Neuron (in vitro differentiated cells): ENCODE results near the gene FRS2.

Source experiments
- H2AFZ ChIP-seq: one replicate; pipeline ENCODE4 v1.6.1; 2013; ENCODE audit warnings: low read depth, mild to moderate bottlenecking, inconsistent platforms, low read length, moderate library complexity
- H3K27me3 ChIP-seq: one replicate; pipeline ENCODE4 v1.6.1; 2013; ENCODE audit warnings: low read length; ENCODE audit not compliant: insufficient read depth
- H3K36me3 ChIP-seq: one replicate; pipeline ENCODE4 v1.6.1; 2013; ENCODE audit warnings: low read length; ENCODE audit not compliant: insufficient read depth
- H3K4me1 ChIP-seq: one replicate; pipeline ENCODE4 v1.6.1; 2013; ENCODE audit warnings: low read length; ENCODE audit not compliant: insufficient read depth
- H3K4me3 ChIP-seq: 2 replicates; pipeline ENCODE4 v1.5.1; 2013; ENCODE audit warnings: mild to moderate bottlenecking, low read length, moderate library complexity
- H3K9me3 ChIP-seq: one replicate; pipeline ENCODE4 v1.6.1; 2013; ENCODE audit warnings: low read length

Gene FRS2

GRCh38 chr12:69570000-69570516, 99.9 kb downstream of the FRS2 start:
- H3K36me3 ChIP-seq: peaks cover 33% of the 10 kb centered on the region
- no peak overlapping the region for H3K4me3 ChIP-seq
- H2AFZ ChIP-seq: no peak overlapping the region
- no peaks in the 10 kb centered on the region for H3K4me1 ChIP-seq
- no peaks in the 10 kb centered on the region for H3K9me3 ChIP-seq
- H3K27me3 ChIP-seq: no peaks in the 10 kb centered on the region

DNA sequence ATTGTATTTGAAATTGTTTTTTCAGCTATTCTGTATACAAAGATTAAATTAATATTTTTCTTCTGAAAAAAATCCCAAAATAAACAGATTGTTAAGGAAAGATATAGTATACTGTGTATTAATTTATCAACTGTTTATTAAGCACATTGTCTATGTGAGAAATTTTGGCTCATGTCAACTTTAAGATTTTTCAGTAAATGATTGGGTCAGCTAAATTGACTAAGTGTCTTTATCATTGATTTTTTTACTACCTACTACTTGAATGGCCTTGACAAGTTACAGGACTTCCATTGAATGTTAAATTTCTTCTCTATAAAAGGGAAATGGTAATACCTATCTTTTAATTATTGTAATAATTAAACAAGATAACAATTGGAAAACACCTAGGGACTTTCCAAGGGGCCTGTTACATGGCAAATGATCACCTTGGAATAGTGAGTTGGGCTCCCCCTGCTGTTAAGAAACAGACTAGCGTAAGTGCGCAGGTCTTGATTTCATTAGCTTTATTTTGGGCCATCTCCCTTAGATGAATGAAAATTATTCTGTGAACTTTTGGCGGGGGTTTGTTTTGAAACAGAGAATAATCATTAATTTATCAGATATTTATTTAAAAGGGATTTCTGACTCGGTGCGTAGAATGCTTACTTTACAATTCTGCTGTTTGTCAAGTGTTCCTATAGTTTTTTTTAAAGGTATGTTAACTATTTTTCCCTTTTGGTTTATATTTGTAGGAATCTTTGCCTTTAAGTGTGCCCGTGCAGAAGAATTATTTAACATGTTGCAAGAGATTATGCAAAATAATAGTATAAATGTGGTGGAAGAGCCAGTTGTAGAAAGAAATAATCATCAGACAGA, 100.6 kb downstream of the FRS2 start:
- H3K4me1 ChIP-seq: no peaks in the 10 kb centered on the region
- H2AFZ ChIP-seq: no peak overlapping the region
- no peaks in the 10 kb centered on the region for H3K27me3 ChIP-seq
- H3K9me3 ChIP-seq: no peaks in the 10 kb centered on the region
- H3K4me3 ChIP-seq: no peak overlapping the region
- peaks cover 37% of the 10 kb centered on the region for H3K36me3 ChIP-seq

- H3K9me3 ChIP-seq: no peaks in the 10 kb centered on the region
- no peaks in the 10 kb centered on the region for H3K27me3 ChIP-seq
- peaks cover 37% of the 10 kb centered on the region for H3K36me3 ChIP-seq
- no peak overlapping the region for H2AFZ ChIP-seq
- H3K4me1 ChIP-seq: peaks cover 15% of the 10 kb centered on the region
- no peak overlapping the region for H3K4me3 ChIP-seq
Measured at GRCh38 chr12:69575346-69575745, 105.2 kb downstream of the FRS2 start.

GRCh38 chr12:69578283-69578682, 108.1 kb downstream of the FRS2 start:
- H3K36me3 ChIP-seq: peaks cover 26% of the 10 kb centered on the region
- peaks cover 15% of the 10 kb centered on the region for H3K4me1 ChIP-seq
- H3K9me3 ChIP-seq: no peaks in the 10 kb centered on the region
- H2AFZ ChIP-seq: no peak overlapping the region
- H3K4me3 ChIP-seq: no peak overlapping the region
- no peaks in the 10 kb centered on the region for H3K27me3 ChIP-seq

GRCh38 chr12:69579029-69579428, 108.8 kb downstream of the FRS2 start:
- H3K9me3 ChIP-seq: no peaks in the 10 kb centered on the region
- peaks cover 15% of the 10 kb centered on the region for H3K4me1 ChIP-seq
- no peaks in the 10 kb centered on the region for H3K27me3 ChIP-seq
- no peak overlapping the region for H2AFZ ChIP-seq
- H3K4me3 ChIP-seq: no peak overlapping the region
- peaks cover 23% of the 10 kb centered on the region for H3K36me3 ChIP-seq

DNA sequence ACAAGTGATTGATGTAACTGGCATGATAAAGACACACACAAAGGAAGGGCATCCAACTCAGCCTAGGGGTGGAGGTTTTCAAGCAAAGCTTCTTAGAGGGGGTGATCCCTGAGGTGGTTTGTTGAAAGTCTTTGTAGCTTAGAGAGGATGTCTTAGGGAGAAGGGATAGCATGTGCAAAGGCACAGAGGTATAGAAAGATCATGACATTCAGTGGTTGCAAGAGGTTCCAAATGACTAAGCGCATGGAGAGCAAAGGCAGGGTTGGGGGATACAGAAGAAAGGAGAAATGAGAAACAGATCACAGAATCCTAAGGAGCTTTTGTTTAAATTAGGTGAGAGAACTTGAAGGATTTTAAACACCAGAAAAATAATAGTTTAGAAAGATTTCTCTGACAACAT, 109.9 kb downstream of the FRS2 start:
- H3K9me3 ChIP-seq: no peaks in the 10 kb centered on the region
- peaks cover 12% of the 10 kb centered on the region for H3K36me3 ChIP-seq
- H3K4me1 ChIP-seq: peaks cover 18% of the 10 kb centered on the region
- H2AFZ ChIP-seq: no peak overlapping the region
- no peak overlapping the region for H3K4me3 ChIP-seq
- H3K27me3 ChIP-seq: no peaks in the 10 kb centered on the region

DNA sequence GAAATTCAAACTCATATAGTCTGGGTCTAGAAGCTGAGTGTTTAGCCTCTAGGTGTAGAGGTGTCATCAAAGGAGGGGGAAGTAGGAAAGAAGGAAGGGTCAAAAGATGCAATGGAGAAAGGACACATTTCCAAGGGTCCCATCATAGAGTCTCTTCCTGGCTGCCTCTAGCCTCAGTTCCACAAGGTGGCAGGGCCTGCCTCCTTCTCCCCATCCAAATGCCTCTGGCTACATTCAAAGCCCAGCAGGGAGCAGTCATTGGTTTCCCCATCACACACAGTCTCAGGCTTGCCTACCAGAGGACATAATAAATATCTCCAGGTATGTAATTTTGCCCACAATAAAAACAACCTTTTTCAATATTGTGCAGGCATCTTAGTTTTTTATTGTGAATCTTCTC, 113.0 kb downstream of the FRS2 start:
- Histone ChIP-seq H3K36me3 (peaks cover 17% of the 10 kb centered on the region), H3K4me1 (peaks cover 24% of the 10 kb centered on the region), H3K9me3 (no peaks in the 10 kb centered on the region), H3K27me3 (no peaks in the 10 kb centered on the region), H3K4me3 (no peak overlapping the region), H2AFZ (no peak overlapping the region)

- H3K36me3 ChIP-seq: peaks cover 40% of the 10 kb centered on the region
- H3K4me1 ChIP-seq: peaks cover 10% of the 10 kb centered on the region
- no peaks in the 10 kb centered on the region for H3K27me3 ChIP-seq
Measured at GRCh38 chr12:69585189-69586062, 115.2 kb downstream of the FRS2 start, which contains the start of gene CCT2. Gene CCT2 (plus strand): TSS chr12:69585459. CDS start chr12:69585522, 63 bp downstream.

DNA sequence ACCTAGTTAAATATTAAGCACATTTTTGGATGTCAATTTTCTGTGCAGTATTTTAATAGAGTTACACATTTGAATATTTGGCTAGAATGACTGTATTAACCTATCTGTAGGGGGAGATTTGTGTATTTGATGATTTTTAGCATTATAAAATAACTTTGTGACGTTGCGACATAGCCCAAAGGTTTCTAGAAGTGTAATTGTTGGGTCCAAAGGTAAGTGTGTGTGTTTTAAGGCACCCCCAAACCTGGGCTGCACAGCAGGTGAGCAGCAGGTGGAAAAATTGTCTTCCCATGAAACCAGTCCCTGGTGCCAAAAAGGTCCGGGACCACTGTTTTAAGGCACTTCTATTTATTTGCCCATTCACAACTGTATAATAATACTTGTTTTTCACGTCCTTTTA, 118.3 kb downstream of the FRS2 start:
- Histone ChIP-seq H3K36me3 (peaks cover 70% of the 10 kb centered on the region), H2AFZ (no peak overlapping the region), H3K9me3 (no peaks in the 10 kb centered on the region), H3K27me3 (no peaks in the 10 kb centered on the region), H3K4me1 (peaks cover 10% of the 10 kb centered on the region), H3K4me3 (no peak overlapping the region)

More at GRCh38 chr12:69585189-69586062, 115.2 kb downstream of the FRS2 start, which contains the start of gene CCT2:
- H3K9me3 ChIP-seq: no peaks in the 10 kb centered on the region
- peak within 1 kb of the TSS; percentile 98 for H3K4me3 ChIP-seq
- peak within 1 kb of the TSS; percentile 35 for H2AFZ ChIP-seq

DNA sequence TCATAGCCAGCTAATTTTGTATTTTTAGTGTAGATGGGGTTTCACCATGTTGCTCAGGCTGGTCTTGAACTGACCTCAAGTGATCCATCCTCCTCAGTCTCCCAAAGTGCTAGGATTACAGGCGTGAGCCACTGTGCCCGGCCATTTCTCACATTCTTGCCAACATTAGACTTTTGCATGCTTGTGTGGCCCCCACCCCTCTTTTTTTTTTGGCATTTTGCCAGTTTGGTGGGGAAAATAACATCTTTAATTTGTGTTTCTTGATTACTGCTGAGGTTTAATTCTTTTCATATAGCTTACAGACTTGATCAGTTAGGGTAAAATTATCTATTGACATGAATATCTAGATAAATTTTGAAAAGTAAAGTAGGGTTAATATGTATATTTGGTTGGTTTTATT, 118.9 kb downstream of the FRS2 start:
- no peak overlapping the region for H2AFZ ChIP-seq
- no peaks in the 10 kb centered on the region for H3K27me3 ChIP-seq
- H3K4me1 ChIP-seq: peaks cover 10% of the 10 kb centered on the region
- H3K9me3 ChIP-seq: no peaks in the 10 kb centered on the region
- no peak overlapping the region for H3K4me3 ChIP-seq
- H3K36me3 ChIP-seq: peaks cover 75% of the 10 kb centered on the region

- Histone ChIP-seq H3K9me3 (no peaks in the 10 kb centered on the region), H3K27me3 (no peaks in the 10 kb centered on the region), H2AFZ (no peak overlapping the region), H3K4me3 (no peak overlapping the region), H3K36me3 (peaks cover 89% of the 10 kb centered on the region), H3K4me1 (no peaks in the 10 kb centered on the region)
Measured at GRCh38 chr12:69595689-69596088, 125.5 kb downstream of the FRS2 start.

DNA sequence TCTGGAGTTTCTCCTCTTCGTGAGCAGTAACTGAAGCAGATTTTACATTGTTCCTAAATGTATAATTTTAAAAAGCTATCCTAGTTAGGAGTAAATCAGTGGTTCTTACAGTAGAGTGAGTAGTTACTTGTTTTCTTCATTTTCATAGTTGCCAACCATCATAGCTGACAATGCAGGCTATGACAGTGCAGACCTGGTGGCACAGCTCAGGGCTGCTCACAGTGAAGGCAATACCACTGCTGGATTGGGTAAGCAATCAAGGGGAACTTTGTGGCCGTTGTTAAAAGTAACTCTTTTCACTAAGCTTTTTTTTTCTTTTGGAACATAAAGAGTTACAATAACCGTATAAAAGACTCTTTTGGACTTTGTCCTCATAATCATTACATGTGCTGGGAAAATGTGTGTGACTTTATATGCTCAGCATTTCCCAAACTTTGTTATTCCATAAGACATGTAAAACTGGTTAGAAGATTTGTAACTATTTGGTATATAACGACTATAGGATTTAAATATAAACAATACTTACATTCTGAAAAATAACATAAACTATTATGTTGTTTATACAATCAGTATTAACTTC, 128.1 kb downstream of the FRS2 start:
- peaks cover 88% of the 10 kb centered on the region for H3K36me3 ChIP-seq

More for the DNA sequence above, 128.1 kb downstream of the FRS2 start:
- Histone ChIP-seq H2AFZ (no peak overlapping the region), H3K27me3 (no peaks in the 10 kb centered on the region), H3K4me1 (no peaks in the 10 kb centered on the region), H3K9me3 (peaks cover under 1% of the 10 kb centered on the region), H3K4me3 (no peak overlapping the region)
